Measurements from ENCODE around the gene MMP24OS.

GRCh38 chr20:35290887-35291417, 13.0 kb upstream of the MMP24OS start:
- no peak for TF ChIP-seq POLR2AphosphoS5 (IDR thresholded peaks at IDR 0.05; ENCODE audit: low read depth, low read length)
- TF ChIP-seq TAF1 (IDR thresholded peaks at IDR 0.05; ENCODE audit: borderline replicate concordance, insufficient read depth, low read length) = no peak

All from PFSK-1 (cell line).